HepG2 (cell line): ENCODE measurements around the gene CRADD. TPM values are rescaled to one million over a fixed set of nuclear protein-coding genes. Genes with fewer than 3 reads are reported as not detected.

Experiments
- ATAC-seq: fragments of 200-7000 bp; cut with Tn5 transposase; 3 replicates; pipeline ENCODE4 v1.9.1; 2020; ENCODE audit warnings: mild to moderate bottlenecking, moderate library complexity
- BruUV-seq: library from RNA; stranded (reverse); fragments of 400-500 nt; replicated peaks from 2 replicates; lab custom pipeline; 2021; lab: Mats Ljungman, UMichigan
- CTCF ChIA-PET: fragments of 300-600 bp; formaldehyde crosslinking; extraction: SDS; loops from one replicate; lab custom pipeline; 2021; ENCODE audit warnings: low total read pairs, inconsistent platforms, low intra/inter-chr PET ratio; lab: Yijun Ruan, JAX
- POLR2A ChIA-PET: fragments of 350-600 bp; sonication (Branson Sonifier 250); formaldehyde crosslinking; loops from one replicate; lab custom pipeline; 2020; ENCODE audit warnings: antibody characterized with exemption, inconsistent platforms; lab: Yijun Ruan, JAX
- DNase-seq: peaks from one replicate; pipeline ENCODE4 v3.0.0-alpha.2; 2015; ENCODE audit warnings: low spot score
- FAIRE-seq: peaks from 3 replicates; lab custom pipeline; 2011; peaks lifted over from hg19 to GRCh38; lab: Jason Lieb, UNC
- H2AFZ ChIP-seq: one replicate; pipeline ENCODE4 v1.6.1; 2011; ENCODE audit warnings: low read length, inconsistent platforms
- H3K27ac ChIP-seq: fragments of 300-600 bp; 3 replicates; pipeline ENCODE4 v1.8.0; 2011; ENCODE audit warnings: mixed run types, mild to moderate bottlenecking, mixed read lengths, low read length, inconsistent platforms; ENCODE audit not compliant: insufficient read depth; ENCODE audit errors: extremely low read length
- H3K27me3 ChIP-seq, 2 experiments: fragments of 200-600 bp in 1 of 2; 2 replicates in 1 of 2; 3 replicates in 1 of 2; pipeline versions ENCODE4 v1.6.0 to v1.8.0; 2011; ENCODE audit warnings: low read length in 2 of 2, mild to moderate bottlenecking in 2 of 2, moderate library complexity in 2 of 2, inconsistent platforms in 1 of 2; ENCODE audit not compliant: insufficient read depth in 2 of 2, control insufficient read depth in 1 of 2
- H3K36me3 ChIP-seq, 2 experiments: fragments of 200-600 bp in 1 of 2; replicated peaks in 1 of 2; 2 replicates in 1 of 2; 3 replicates in 1 of 2; pipeline versions ENCODE4 v1.5.1 to v1.8.0; 2011; ENCODE audit warnings: low read length in 2 of 2, inconsistent platforms in 1 of 2; ENCODE audit not compliant: insufficient read depth in 2 of 2, control insufficient read depth in 1 of 2
- H3K4me1 ChIP-seq: 2 replicates; pipeline ENCODE4 v1.5.1; 2012; ENCODE audit warnings: low read length, inconsistent platforms; ENCODE audit not compliant: insufficient read depth
- H3K4me2 ChIP-seq: 2 replicates; pipeline ENCODE4 v1.6.0; 2011; ENCODE audit warnings: low read depth, low read length, inconsistent platforms
- H3K4me3 ChIP-seq, 3 experiments: fragments of 200-600 bp in 1 of 3; sonication (generic), shearing (Covaris generic) in 1 of 3; replicated peaks in 1 of 3; 2 replicates each; pipeline ENCODE4 v1.5.1; 2011 to 2016; ENCODE audit warnings: low read length in 3 of 3, inconsistent platforms in 2 of 3, low read depth in 2 of 3, mild to moderate bottlenecking in 2 of 3, control low read depth in 1 of 3, mixed read lengths in 1 of 3; ENCODE audit not compliant: insufficient read depth in 1 of 3
- H3K79me2 ChIP-seq: one replicate; pipeline ENCODE4 v1.6.1; 2011; ENCODE audit warnings: low read length, inconsistent platforms; ENCODE audit not compliant: insufficient read depth
- H3K9ac ChIP-seq: 2 replicates; pipeline ENCODE4 v1.6.0; 2011; ENCODE audit warnings: mild to moderate bottlenecking, low read depth, low read length, inconsistent platforms; ENCODE audit not compliant: insufficient read depth
- H3K9me3 ChIP-seq: 2 replicates; pipeline ENCODE4 v1.5.1; 2012; ENCODE audit warnings: mild to moderate bottlenecking, low read length
- H4K20me1 ChIP-seq: 2 replicates; pipeline ENCODE4 v1.6.0; 2011; ENCODE audit warnings: inconsistent platforms, mild to moderate bottlenecking, low read length, moderate library complexity; ENCODE audit not compliant: insufficient read depth
- EEA1 ChIP-seq: sonication (generic); formaldehyde crosslinking; IDR thresholded peaks from 2 replicates; pipeline ENCODE4 v1.5.1; 2020; ENCODE audit warnings: mild to moderate bottlenecking, missing genetic modification reagents, borderline replicate concordance
- HMG20B ChIP-seq: conservative IDR thresholded peaks from 2 replicates; pipeline ENCODE4 v1.6.1; 2016; ENCODE audit warnings: missing genetic modification reagents, missing compliant biosample characterization
- JUND ChIP-seq: sonication (generic); formaldehyde crosslinking; IDR thresholded peaks from 2 replicates; pipeline ENCODE4 v1.8.0; 2022; ENCODE audit warnings: mild to moderate bottlenecking, missing genetic modification reagents
- MYNN ChIP-seq: sonication (generic); formaldehyde crosslinking; IDR thresholded peaks from 2 replicates; pipeline ENCODE4 v1.4.0; 2020; ENCODE audit warnings: mild to moderate bottlenecking, low read depth, missing genetic modification reagents
- TBL1XR1 ChIP-seq: fragments of 150-350 bp; IDR thresholded peaks from 2 replicates; pipeline ENCODE4 v1.6.1; 2014; ENCODE audit warnings: borderline replicate concordance, low read length; ENCODE audit not compliant: partially characterized antibody
- ZBTB34 ChIP-seq: sonication (generic); formaldehyde crosslinking; IDR thresholded peaks from 2 replicates; pipeline ENCODE4 v1.8.0; 2022; ENCODE audit warnings: mild to moderate bottlenecking, missing genetic modification reagents
- ZFP1 ChIP-seq: IDR thresholded peaks from 2 replicates; pipeline ENCODE4 v1.6.1; 2016
- ZFP36 ChIP-seq: fragments of 150-350 bp; IDR thresholded peaks from 2 replicates; pipeline ENCODE4 v1.6.1; 2018; ENCODE audit warnings: borderline replicate concordance, low read length, low read depth; ENCODE audit not compliant: partially characterized antibody
- ZFP36L2 ChIP-seq: sonication (generic); formaldehyde crosslinking; IDR thresholded peaks from 2 replicates; pipeline ENCODE4 v1.4.0; 2020; ENCODE audit warnings: missing genetic modification reagents
- ZFP37 ChIP-seq: sonication (generic); formaldehyde crosslinking; IDR thresholded peaks from 2 replicates; pipeline ENCODE4 v1.4.0; 2020; ENCODE audit warnings: missing genetic modification reagents, borderline replicate concordance
- ZMAT3 ChIP-seq: sonication (generic); formaldehyde crosslinking; conservative IDR thresholded peaks from 2 replicates; pipeline ENCODE4 v1.7.0; 2021; ENCODE audit warnings: missing genetic modification reagents
- ZNF256 ChIP-seq: sonication (generic); formaldehyde crosslinking; conservative IDR thresholded peaks from 2 replicates; pipeline ENCODE4 v1.4.0; 2020; ENCODE audit warnings: missing genetic modification reagents
- ZNF292 ChIP-seq: sonication (generic); formaldehyde crosslinking; IDR thresholded peaks from 2 replicates; pipeline ENCODE4 v1.8.1; 2022; ENCODE audit warnings: mild to moderate bottlenecking, low read depth, missing genetic modification reagents, borderline replicate concordance
- ZNF414 ChIP-seq: sonication (generic); formaldehyde crosslinking; IDR thresholded peaks from 2 replicates; pipeline ENCODE4 v1.5.0; 2020; ENCODE audit warnings: missing genetic modification reagents
- ZNF431 ChIP-seq: sonication (generic); formaldehyde crosslinking; IDR thresholded peaks from 2 replicates; pipeline ENCODE4 v1.9.0; 2022; ENCODE audit warnings: missing genetic modification reagents, low read depth, mild to moderate bottlenecking, borderline replicate concordance
- ZNF607 ChIP-seq: sonication (generic); formaldehyde crosslinking; IDR thresholded peaks from 2 replicates; pipeline ENCODE4 v1.5.1; 2020; ENCODE audit warnings: missing genetic modification reagents, mild to moderate bottlenecking, borderline replicate concordance
- ZNF660 ChIP-seq: sonication (generic); formaldehyde crosslinking; IDR thresholded peaks from 2 replicates; pipeline ENCODE4 v1.5.1; 2020; ENCODE audit warnings: mild to moderate bottlenecking, low read depth, missing genetic modification reagents, borderline replicate concordance
- ZNF672 ChIP-seq: sonication (generic); formaldehyde crosslinking; IDR thresholded peaks from 2 replicates; pipeline ENCODE4 v1.8.1; 2022; ENCODE audit warnings: missing genetic modification reagents
- WGBS: methylation state at CpG from one replicate; pipeline ENCODE4 v1.1.6; 2017; ENCODE audit warnings: low lambda C conversion rate; 5-methylcytosine and 5-hydroxymethylcytosine counted together
- in situ Hi-C: cut with HindIII; loops from 2 replicates; pipeline ENCODE4 v1.10.0; 2017; ENCODE audit warnings: low pct_unique_long_range_greater_than_20kb; ENCODE audit not compliant: extremely low pct_ligation_motif_present
- intact Hi-C: fragments of 100-400 bp; cut with micrococcal nuclease; formaldehyde crosslinking; loops from one replicate; pipeline ENCODE4 v1.10.0; 2022; ENCODE audit not compliant: unreplicated experiment
- polyA plus RNA-seq, 8 experiments: library from polyadenylated mRNA; depleted of rRNA in 3 of 8; stranded (reverse) in 7 of 8; unstranded in 1 of 8; fragments of >200 nt; fragmentation: Illumina TruSeq in 4 of 8; extraction: Trizol in 4 of 8; gene quantifications; 2 replicates each; pipeline versions ENCODE4 v1.2.1 to v1.2.3, GENCODE V29; 2011 to 2016; ENCODE audit warnings: low read depth in 4 of 8, missing spikeins in 1 of 8, mixed read lengths in 1 of 8; ENCODE audit not compliant: insufficient read depth in 1 of 8
- total RNA-seq, 5 experiments: library from RNA; depleted of rRNA; stranded (reverse); fragments of >200 nt; fragmentation: Illumina TruSeq; extraction: Trizol; gene quantifications; 2 replicates each; pipeline ENCODE4 v1.2.3, GENCODE V29; 2016; ENCODE audit warnings: low read depth in 1 of 5
- TF ChIP-seq, protein P1 (sequence below): IDR thresholded peaks from 2 replicates; pipeline ENCODE4 v1.6.1; 2016; ENCODE audit warnings: low read depth, control low read depth

The CRADD gene
- total and polyA plus RNA-seq, 2 of the 13 experiments (the other 11 are each of a cell fraction or from before 2014, with no cell fraction given) = 12.4 to 18.8 TPM

- H3K4me2 ChIP-seq = no peak overlapping the region
- no peak overlapping the region for H3K27ac ChIP-seq
- no peaks in the 10 kb centered on the region for H3K27me3 ChIP-seq
- BruUV-seq = no TSS peak
- WGBS = 97% methylated on average over 2 of the region's 2 CpGs
- H3K4me1 ChIP-seq = no peaks in the 10 kb centered on the region
- POLR2A ChIA-PET = no interaction called here
- in situ Hi-C loops (no loop called here), intact Hi-C loops (no loop called here)
- DNase-seq (no peak), FAIRE-seq (no peak), ATAC-seq (no peak)
- H4K20me1 ChIP-seq = no peaks in the 10 kb centered on the region
- no peak for TF ChIP-seq ZNF672 (CRISPR knock-in tag)
- no peak for TF ChIP-seq ZNF414 (CRISPR knock-in tag)
- TF ChIP-seq MYNN (CRISPR knock-in tag) = no peak
- no peak for TF ChIP-seq ZNF292 (CRISPR knock-in tag)
- no peak for TF ChIP-seq ZFP1 (CRISPR knock-in tag)
- TF ChIP-seq ZMAT3 = no peak
- TF ChIP-seq EEA1 = no peak
- TF ChIP-seq, protein P1, sequence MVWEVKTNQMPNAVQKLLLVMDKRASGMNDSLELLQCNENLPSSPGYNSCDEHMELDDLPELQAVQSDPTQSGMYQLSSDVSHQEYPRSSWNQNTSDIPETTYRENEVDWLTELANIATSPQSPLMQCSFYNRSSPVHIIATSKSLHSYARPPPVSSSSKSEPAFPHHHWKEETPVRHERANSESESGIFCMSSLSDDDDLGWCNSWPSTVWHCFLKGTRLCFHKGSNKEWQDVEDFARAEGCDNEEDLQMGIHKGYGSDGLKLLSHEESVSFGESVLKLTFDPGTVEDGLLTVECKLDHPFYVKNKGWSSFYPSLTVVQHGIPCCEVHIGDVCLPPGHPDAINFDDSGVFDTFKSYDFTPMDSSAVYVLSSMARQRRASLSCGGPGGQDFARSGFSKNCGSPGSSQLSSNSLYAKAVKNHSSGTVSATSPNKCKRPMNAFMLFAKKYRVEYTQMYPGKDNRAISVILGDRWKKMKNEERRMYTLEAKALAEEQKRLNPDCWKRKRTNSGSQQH (CRISPR knock-in tag) = no peak
- TF ChIP-seq ZFP36 = no peak
- no peak for TF ChIP-seq TBL1XR1
- no peak for TF ChIP-seq ZFP37 (CRISPR knock-in tag)
- no peak for TF ChIP-seq JUND
- TF ChIP-seq ZNF431 = no peak
- TF ChIP-seq HMG20B (CRISPR knock-in tag) = no peak
- TF ChIP-seq ZFP36L2 (CRISPR knock-in tag) = no peak
- no peak for TF ChIP-seq ZNF607 (CRISPR knock-in tag)
- TF ChIP-seq ZBTB34 = no peak
- no peak for TF ChIP-seq ZNF256 (CRISPR knock-in tag)
- no peak for TF ChIP-seq ZNF660 (CRISPR knock-in tag)
- no peaks in the 10 kb centered on the region for H3K9me3 ChIP-seq
- no peak overlapping the region for H3K4me3 ChIP-seq
- H3K79me2 ChIP-seq = no peaks in the 10 kb centered on the region
- no peak overlapping the region for H2AFZ ChIP-seq
- CTCF ChIA-PET = no interaction called here
- H3K36me3 ChIP-seq = no peaks in the 10 kb centered on the region
- H3K9ac ChIP-seq = no peak overlapping the region
Measured at GRCh38 chr12:93776581-93777018, 99.4 kb downstream of the CRADD start.
